HG03520 (cell line): ENCODE data around the gene GCH1.
"Not testable (repeated sequence)": the region's sequence is repeated elsewhere in the genome, so short reads cannot be mapped to it uniquely, and the experiment has no call there.

Source experiments
- ATAC-seq: cut with Tn5 transposase; IDR thresholded peaks from one replicate; pipeline ENCODE4 v1.9.1; 2021; ENCODE audit warnings: mild to moderate bottlenecking, moderate library complexity; ENCODE audit not compliant: unreplicated experiment

GCH1 gene

DNA sequence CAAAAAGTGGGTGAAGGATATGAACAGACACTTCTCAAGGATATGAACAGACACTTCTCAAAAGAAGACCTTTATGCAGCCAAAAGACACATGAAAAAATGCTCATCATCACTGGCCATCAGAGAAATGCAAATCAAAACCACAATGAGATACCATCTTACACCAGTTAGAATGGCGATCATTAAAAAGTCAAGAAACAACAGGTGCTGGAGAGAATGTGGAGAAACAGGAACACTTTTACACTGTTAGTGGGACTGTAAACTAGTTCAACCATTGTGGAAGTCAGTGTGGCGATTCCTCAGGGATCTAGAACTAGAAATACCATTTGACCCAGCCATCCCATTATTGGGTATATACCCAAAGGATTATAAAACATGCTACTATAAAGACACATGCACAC is 27.0 kb downstream of the GCH1 start:
- ATAC-seq = not testable (repeated sequence)

DNA sequence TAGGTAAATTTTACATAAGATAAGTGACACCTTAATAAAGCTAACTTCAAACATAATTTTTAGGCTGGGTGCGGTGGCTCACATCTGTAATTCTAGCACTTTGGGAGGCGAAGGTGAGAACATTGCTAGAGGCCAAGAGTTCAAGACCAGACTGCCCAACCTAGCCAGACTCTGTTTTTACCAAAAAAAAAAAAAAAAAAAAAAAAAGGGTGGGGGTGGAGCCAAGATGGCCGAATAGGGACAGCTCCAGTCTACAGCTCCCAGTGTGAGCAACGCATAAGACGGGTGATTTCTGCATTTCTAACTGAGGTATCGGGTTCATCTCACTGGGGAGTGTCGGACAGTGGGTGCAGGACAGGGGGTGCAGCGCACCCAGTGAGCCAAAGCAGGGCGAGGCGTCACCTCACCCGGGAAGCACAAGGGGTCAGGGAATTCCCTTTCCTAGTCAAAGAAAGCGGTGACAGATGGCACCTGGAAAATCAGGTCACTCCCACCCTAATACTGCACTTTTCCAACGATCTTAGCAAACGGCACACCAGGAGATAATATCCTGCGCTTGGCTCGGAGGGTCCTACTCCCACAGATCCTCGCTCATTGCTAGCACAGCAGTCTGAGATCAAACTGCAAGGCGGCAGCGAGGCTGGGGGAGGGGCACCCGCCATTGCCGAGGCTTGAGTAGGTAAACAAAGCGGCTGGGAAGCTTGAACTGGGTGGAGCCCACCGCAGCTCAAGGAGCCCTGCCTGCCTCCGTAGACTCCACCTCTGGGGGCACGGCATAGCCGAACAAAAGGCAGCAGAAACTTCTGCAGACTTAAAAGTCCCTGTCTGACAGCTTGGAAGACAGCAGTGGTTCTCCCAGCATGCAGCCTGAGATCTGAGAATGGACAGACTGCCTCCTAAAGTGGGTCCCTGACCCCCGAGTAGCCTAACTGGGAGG is 32.2 kb downstream of the GCH1 start:
- ATAC-seq = not testable (repeated sequence)

DNA sequence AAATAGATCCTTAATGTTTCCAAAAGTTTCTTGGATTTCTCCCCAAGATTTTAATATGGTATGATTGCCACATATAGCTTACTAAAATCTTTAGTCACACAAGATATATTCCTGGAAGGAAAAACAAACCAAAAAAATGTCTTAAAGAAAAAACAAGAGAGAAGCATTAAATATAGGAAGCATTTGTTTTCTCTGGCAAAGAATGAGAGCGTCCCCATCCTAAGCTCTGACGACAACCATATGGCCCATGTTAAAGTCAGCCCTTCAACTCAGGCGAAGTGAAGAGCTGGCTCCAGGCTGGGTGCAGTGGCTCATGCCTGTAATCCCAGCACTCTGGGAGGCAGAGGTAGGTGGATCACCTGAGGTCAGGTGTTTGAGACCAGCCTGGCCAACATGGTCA is 35.6 kb downstream of the GCH1 start:
- ATAC-seq = no peak

DNA sequence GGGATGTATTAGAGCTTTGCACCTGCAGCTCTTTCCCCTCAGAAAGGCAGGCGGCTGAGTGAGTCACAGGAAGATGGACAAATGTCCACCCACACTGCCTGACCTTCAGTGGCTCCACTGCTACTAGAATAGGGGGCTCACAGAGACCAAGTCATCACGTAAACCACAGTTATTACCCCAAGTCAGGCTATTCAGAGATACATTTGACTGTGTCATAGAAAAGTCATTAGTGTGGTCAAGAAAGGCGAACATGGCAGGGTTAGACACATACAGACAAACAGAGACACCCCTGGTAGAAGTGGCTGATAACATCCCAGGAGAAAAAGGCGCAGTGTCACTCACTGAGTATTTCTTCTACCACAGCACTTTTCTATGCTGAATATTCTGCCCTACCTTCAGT is 36.0 kb downstream of the GCH1 start:
- ATAC-seq = no peak

DNA sequence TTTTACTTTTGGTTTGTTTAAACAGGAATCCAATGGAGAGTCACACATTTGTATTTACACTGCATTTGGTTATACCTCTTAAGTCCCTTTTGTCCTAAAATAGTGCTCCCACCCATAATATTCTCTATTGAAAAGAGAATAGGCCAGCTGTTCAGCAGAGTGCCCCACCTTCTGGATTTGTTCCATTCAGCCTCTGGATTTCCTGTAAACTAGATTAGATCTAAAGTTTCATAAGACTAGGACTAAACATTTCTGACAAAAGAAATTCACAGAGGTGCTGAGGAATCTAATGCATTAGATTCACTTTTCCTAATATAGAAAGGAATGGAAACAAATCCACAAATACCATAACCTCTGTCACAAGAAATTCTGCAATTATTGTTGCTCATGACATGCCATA is 38.1 kb downstream of the GCH1 start:
- ATAC-seq = no peak

DNA sequence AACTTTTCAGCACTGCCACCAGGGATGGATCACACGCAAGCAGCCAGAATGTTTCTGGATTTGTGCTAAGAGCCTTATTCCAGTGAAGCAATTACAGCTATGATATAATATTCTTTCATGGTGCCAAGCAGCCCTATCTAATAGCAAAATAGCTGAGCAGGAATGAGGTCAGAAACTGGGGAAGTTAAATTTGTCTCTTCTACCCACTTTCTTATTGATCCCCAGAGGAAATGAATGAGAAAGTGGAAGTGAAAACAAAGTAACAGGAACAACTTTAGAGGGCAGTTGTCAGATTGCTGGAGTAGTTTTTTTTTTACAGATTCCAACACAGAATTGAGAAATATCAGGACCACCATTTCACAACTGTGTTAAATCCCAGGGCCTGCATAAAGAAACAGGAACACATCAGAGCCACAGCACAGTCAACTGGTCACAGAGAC is 44.8 kb downstream of the GCH1 start:
- peak; percentile 71 for ATAC-seq

DNA sequence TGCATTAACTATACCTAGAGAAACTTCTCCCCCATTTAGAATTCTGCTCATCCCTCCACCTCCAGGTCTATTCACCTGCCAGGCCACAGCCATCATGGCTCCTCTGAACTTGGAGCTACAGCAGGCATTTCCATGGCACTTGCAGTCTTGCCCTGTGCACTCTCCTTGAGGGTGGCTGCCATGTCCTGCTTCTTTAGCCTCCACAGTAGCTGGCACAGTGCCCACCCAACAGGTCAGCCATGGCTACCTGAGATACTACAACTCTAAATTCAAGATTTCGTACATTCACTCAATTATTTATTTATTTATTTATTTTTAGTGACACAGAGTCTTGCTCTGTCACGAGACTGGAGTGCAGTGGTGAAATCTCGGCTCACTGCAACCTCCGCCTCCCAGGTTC is 46.5 kb downstream of the GCH1 start:
- no peak for ATAC-seq

DNA sequence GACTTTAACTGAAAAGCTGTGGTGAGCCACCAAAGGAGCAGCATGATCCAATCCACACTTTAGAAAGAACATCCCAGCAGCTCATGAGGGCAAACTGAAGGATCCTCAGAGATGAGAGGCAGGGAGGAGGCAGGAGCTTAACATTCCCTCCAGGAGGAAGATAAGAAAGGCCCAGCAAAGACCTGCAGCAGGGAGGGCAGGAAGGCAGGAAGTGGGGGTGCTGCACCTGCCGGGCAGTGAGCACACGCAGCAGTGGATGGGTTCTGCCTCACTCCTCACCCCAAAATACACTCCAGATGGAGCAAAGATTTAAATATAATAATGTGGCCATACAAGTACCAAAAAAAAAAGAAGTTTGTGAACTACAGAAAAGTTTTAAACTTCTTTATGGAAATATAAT is 48.4 kb downstream of the GCH1 start:
- ATAC-seq = no peak

DNA sequence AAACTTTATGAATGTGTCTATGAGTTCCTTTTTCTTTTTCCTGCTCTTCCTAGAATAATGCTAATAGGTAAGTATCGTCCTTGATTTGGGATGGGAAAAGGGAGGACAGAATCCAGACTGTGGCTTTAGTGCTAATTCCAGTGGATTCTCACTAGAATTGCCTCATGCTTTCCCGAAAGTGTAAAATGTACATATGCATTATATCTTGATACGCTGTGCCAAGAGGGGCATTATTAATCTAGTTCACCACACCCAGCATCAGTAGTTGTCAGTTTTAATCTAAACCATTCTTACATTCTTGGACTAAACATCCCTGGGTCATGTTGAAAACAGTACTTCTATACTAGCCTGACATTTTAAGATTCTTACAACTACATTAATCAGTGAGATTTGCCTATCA is 49.3 kb downstream of the GCH1 start:
- ATAC-seq = no peak

DNA sequence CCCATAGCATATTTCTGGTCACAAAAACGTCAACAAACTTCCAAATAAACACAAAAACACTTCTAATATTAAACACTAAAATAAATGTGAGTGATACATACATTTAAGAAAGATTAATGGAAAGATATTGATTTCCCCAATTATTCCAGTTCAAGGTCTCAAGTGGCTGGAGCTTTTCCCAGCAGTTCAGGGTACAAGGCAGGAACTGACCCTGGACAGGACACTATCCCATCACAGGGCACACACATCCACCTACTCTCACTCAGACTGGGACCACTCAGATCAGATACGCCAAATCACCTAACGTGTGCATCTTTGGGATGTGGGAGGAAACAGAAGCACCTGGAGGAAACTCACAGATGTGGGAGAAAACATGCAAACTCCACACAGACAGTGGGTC is 50.4 kb downstream of the GCH1 start:
- no peak for ATAC-seq

DNA sequence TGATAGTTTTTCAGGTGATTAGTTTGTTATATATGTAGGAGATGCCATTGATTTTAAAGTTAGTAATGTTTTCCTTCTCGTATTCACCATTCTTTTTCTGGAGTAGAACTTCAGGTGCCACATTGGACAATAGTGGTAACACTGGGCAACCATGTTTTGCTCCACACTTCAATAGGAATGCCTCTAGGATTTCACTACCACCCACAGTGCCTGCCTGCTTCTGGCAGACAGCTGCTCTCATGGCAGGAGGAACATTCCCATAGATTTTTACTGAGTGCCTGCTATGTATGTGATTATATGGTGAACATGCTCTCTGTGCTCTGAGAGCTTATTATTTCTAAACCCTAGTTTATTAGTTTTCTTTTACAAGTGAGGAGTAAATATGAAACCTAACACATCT is 53.7 kb downstream of the GCH1 start:
- ATAC-seq = no peak

DNA sequence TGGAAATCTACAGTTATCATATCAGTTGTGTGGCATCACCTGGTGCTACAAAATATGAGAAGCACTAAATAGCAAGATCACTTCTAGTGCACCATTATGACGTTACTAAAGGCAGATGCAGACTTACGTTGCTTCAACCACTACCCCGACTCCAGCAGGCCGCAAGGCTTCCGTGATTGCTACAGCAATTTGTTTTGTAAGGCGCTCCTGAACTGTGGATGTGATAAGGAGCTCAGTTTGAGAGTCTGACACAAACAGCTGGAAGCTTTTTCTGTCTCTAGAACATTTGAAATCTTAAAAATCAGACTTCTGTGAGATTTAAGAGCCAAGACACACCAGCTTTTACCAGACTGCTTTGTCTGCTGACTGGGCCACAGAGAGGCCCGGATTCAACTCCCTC is 57.0 kb downstream of the GCH1 start:
- ATAC-seq = no peak

DNA sequence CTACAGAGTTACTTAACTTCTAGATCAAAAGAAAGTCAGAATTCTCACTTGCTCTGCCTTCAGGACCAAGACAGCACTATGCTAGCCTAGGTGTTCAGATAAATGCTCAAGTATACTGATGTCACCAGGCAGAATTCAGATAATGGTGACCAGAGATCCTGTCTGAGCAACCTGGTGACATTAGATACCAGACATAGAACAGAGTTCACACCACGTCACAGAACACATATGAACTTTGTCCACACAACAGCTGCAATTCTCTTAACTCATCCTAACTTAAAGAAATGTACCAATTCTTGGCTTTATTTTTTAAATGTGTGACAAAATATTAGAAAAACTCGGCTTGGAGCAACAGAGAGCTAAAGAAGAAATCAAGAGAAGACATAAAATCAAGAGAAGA is 58.1 kb downstream of the GCH1 start:
- ATAC-seq = no peak

DNA sequence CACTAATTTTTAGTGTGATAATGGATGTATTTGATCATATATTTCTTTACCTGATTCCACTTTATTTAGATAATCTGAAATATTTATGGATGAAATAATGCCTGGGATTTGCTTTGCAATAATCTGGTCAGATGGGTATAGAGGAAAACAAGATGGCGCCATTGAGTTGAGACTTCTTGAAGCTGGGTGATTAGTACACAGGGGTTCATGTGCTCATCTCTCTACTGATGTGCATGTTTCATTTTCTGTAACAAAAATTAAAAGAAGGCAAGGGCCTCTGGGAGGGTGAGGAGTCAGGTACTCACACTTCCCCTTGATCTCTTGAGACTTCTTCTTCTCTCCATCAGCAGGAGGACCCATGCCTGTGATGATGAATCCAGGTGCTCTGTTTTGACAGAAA is 61.8 kb downstream of the GCH1 start:
- no peak for ATAC-seq

DNA sequence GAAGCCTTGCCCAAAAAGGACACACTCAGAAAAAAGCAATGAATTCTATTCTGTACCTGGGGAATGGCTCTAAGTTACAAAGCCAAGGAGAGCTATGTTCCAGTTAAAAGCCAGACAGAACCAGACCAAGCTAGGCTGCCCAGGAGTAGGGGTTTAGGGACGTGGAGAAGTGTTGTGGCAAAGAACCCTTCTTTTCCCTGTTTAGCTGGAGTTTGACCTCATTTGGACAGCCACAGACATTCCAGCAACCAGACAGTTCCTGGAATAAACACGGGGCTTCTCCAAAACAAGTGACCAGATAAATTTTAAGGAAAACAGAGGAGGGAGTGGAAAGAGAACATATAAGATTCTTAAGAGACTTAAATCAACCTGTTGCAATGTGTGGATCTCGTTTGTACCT is 62.3 kb downstream of the GCH1 start:
- no peak for ATAC-seq

DNA sequence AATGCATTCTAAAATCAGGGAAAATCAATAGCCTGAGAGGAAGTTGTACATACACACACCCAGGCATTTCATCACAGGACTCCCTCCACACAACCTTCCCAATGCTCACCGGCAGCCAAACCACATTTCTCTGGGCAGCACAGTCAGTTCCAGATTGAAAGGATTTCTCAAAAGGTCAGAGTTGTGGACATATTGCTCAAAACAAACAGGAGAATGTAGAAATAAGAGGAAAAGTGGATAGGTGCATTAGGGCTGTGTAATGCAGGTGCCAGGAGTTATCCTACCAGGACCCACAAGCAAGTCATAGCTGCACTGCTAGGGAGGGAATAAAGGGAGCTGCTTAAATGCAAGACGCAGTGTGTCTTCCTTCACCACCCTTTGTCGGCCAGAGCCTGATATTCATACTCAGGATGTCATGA is 62.9 kb downstream of the GCH1 start:
- ATAC-seq = no peak

DNA sequence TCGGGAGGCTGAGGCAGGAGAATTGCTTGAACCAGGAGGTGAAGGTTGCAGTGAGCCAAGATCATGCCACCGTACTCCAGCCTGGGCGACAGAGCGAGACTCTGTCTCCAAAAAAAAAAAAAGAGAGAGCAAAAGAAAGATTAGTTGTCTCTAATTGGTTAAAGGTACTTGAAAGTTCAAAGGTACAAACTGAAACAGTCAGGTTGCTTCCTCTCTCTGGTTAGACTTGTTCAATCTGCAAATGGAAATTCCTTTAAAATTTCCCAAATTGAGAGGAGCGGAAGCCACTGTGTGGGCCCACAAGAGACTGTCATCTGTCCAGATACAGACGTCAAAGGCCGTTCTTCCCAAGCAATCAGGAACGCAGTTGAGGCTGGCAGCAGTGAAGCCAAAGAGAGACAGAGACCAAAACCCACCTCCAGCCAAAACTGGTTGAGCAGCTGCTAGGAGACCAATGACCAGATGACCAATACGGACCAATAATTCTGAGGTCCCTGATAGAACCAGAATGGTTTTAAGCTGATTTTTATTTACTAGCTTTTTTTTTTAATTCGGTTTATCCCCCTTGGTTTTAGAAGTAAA is 63.6 kb downstream of the GCH1 start:
- ATAC-seq = no peak

DNA sequence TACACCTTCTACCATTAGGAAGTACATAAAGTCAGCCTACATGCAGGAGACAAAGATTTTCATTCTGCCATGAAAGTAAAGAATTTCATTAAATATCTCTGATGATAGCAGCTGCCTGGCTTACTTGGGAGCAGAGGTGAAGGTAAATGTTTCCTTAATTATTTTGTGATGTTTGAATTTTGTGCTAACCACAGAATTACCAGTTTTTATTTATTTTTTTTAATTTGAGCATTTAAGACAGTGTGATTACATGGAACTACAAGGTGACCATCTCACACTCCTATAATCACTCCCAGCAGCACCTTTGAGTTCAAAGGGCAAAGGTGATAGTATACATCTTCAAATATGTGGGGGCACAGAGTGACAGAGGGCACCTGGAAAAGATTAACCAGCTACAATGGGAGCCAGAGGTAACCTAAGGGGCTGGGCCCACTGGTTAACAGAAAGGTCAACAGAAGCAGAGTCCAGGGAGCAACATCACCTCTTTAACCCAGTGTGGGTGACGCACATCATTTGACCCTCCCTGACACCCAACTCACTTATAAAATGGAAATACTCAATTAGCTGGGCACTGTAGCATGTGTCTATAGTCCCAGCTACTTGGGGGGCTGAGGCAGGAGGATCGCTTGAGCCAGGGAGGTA is 65.0 kb downstream of the GCH1 start:
- ATAC-seq = no peak

DNA sequence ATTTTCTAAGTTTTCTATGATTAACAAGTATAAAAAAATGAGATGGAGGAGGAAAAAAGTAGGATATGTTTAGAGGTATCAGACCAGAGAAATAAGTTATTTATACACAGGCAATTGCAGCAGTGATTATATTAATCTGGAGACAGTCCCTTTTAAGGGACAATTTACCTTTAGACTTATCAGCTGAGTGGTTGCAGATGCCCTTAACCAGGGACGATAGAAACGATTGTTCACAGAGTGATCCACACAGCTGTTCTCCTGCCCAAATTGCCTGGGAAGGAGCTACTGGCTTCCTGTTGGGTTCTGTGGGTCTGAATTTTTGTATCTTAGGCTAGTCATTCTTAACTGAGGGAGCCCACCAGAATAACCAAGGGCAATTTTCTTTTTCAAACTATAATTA is 66.4 kb downstream of the GCH1 start:
- ATAC-seq = no peak

DNA sequence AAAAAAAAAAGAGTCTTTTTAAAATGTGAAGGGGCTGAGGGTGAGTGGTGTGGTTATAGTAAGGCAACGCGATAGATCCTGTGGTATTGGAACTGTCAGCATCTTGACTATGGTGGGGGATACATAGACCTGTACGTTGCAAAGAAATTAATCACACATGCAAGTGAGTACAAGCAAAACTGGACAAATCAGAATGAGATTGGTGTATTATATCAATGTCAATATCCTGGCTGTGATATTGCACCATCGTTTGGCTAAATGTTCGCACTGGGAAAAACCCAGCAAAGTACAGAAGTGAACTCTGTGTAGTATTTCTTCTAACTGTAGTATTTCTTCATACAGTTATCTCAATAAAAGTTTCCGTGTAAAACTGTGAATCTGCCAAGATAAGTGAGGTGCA is 67.9 kb downstream of the GCH1 start:
- ATAC-seq = no peak

DNA sequence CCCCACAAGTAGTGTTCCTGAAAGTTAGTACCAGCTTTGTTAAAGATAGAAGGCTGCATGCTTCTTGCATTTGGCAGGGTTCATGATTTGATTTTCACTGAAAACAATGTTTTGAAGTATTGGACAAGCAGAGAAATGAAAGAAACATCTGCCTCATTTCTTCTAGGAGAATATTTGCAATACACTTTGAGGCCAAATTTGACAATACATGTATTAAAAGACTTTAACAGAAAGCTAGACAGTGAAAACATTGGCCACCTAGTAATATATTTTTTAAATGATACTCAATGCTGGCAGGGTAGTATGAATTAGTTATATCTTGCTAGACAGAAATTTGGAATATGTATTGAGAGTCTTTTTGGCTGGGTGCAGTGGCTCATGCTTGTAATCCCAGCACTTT is 68.5 kb downstream of the GCH1 start:
- no peak for ATAC-seq

DNA sequence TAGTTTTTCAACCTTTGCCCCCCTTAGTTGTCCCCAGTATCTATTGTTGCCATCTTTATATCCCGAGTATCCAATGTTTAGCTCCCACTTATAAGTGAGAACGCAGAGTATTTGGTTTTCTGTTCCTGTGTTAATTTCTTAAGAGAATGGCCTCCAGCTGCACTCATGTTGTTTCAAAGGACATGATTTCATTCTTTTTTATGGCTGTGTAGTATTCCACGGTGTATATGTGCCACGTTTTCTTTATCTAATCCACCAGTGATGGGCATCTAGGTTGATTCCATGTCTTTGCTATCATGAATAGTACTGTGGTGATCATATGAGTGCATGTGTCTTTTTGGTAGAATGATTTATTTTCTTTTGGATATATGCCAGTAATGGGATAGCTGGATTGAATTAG is 72.0 kb downstream of the GCH1 start:
- no peak for ATAC-seq
